Measurements from ENCODE around the gene PYDC1. TPM values are rescaled to one million over a fixed set of nuclear protein-coding genes. Genes with fewer than 3 reads are reported as not detected.
A peak's percentile ranks its signal among the peaks of the same experiment; 100 is the strongest.
"Not testable (repeated sequence)": the region's sequence is repeated elsewhere in the genome, so short reads cannot be mapped to it uniquely, and the experiment has no call there.

The PYDC1 gene
- total RNA-seq, 6 experiments from 2014 or later, result not detected

GRCh38 chr16:31198207-31198882 is 18.6 kb downstream of the PYDC1 start:
- WGBS (ENCODE audit: insufficient coverage, low coverage, low lambda C conversion rate, missing lambda C conversion rate), result 64% methylated on average over 4 of the region's 7 CpGs
- TF ChIP-seq, protein P1, sequence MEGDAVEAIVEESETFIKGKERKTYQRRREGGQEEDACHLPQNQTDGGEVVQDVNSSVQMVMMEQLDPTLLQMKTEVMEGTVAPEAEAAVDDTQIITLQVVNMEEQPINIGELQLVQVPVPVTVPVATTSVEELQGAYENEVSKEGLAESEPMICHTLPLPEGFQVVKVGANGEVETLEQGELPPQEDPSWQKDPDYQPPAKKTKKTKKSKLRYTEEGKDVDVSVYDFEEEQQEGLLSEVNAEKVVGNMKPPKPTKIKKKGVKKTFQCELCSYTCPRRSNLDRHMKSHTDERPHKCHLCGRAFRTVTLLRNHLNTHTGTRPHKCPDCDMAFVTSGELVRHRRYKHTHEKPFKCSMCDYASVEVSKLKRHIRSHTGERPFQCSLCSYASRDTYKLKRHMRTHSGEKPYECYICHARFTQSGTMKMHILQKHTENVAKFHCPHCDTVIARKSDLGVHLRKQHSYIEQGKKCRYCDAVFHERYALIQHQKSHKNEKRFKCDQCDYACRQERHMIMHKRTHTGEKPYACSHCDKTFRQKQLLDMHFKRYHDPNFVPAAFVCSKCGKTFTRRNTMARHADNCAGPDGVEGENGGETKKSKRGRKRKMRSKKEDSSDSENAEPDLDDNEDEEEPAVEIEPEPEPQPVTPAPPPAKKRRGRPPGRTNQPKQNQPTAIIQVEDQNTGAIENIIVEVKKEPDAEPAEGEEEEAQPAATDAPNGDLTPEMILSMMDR (IDR thresholded peaks at IDR 0.05), result no peak
- no peak for TF ChIP-seq POLR2A (IDR thresholded peaks at IDR 0.05)
- no peaks in the 10 kb centered on the region for H3K9me3 ChIP-seq
- DNase-seq (no peak), ATAC-seq (no peak)
- peaks cover 0 to 17% (median 0%) of the 10 kb centered on the region in 4 donors for H3K4me1 ChIP-seq
- H3K36me3 ChIP-seq, result peaks cover 0 to 20% (median 5%) of the 10 kb centered on the region in 4 donors
- intact Hi-C loops (cut with DNase I), result no loop called here
- no peaks in the 10 kb centered on the region for H3K27me3 ChIP-seq
- no peak overlapping the region for H3K27ac ChIP-seq
- no peak overlapping the region for H3K4me3 ChIP-seq

DNA sequence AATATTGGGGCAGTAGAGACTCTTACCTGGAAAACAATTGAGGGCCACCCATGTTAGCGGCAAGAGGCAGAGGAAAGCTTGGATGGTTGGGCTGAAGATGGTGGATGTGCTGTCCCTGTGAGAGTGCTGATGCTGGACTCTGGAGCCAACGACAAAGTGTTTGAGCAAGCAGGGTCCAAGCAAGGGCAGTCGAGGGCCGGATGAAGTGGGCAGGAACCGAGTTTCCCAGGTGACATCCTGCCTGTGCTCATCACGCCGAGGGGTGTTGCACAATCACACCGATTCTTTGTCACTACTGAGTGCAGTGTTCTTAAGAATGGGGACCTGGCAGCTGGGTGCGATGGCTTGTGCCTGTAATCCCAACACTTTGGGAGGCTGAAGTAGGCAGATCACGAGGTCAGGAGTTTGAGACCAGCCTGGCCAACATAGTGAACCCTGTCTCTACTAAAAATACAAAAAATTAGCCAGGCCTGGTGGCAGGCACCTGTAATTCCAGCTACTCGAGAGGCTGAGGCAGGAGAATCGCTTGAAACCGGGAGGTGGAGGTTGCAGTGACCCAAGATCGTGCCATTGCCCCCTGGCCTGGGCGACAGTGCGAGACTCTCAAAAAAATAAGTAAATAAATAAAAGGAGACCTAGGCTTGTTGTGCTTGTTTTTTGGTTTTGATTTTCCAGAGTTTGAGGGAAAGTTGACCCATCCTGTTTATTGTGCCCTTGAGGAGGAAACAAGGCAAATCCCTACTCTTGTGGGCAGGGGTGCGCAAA is 20.4 kb downstream of the PYDC1 start:
- H3K36me3 ChIP-seq, result peaks cover 5 to 37% (median 15%) of the 10 kb centered on the region in 4 donors
- no peaks in the 10 kb centered on the region for H3K27me3 ChIP-seq
- no peak overlapping the region for H3K4me3 ChIP-seq
- no peaks in the 10 kb centered on the region for H3K9me3 ChIP-seq
- WGBS (ENCODE audit: insufficient coverage, low coverage, low lambda C conversion rate, missing lambda C conversion rate), result 66% methylated on average over 16 of the region's 17 CpGs
- H3K27ac ChIP-seq, result no peak overlapping the region
- intact Hi-C loops (cut with DNase I), result no loop called here
- DNase-seq, result no peak
- no peak for TF ChIP-seq POLR2A (IDR thresholded peaks at IDR 0.05)
- TF ChIP-seq, protein P1 (IDR thresholded peaks at IDR 0.05), result no peak
- peaks cover 0 to 8% (median 0%) of the 10 kb centered on the region in 4 donors for H3K4me1 ChIP-seq
- peak in 3 of 4 donors; percentile 28 to 43 (median 33) for ATAC-seq

- 94% methylated on average over 3 of the region's 11 CpGs for WGBS (ENCODE audit: insufficient coverage, low coverage, low lambda C conversion rate, missing lambda C conversion rate)
- H3K4me3 ChIP-seq; ATAC-seq; H3K9me3 ChIP-seq; intact Hi-C loops (cut with DNase I); H3K4me1 ChIP-seq; H3K27ac ChIP-seq; DNase-seq; H3K27me3 ChIP-seq: not testable (repeated sequence)
- peaks cover 8 to 44% (median 21%) of the 10 kb centered on the region in 4 donors for H3K36me3 ChIP-seq
These were observed 21.1 kb downstream of the PYDC1 start for GRCh38 chr16:31195861-31196260.

DNA sequence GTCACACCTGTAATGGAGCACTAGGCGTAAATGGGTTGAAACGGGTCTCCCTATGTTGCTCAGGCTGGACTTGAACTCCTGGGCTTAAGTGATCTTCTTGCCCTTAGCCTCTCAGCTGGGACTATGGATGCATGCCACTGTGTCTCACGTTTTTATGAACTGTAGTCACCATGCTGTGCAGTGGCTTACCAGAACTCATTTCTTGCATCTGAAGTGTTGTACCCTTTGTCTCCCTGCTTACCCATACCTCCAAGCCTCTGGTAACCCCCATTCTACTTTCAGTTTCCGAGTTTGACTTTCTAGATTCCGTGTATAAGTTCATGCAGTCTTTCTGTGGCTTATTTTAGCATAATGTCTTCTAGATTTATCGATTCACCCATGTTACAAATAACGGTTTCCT is 22.0 kb downstream of the PYDC1 start:
- Histone ChIP-seq H3K27me3 (no peaks in the 10 kb centered on the region), H3K36me3 (peaks cover 16 to 53% (median 29%) of the 10 kb centered on the region in 4 donors), H3K9me3 (no peaks in the 10 kb centered on the region), H3K4me1 (no peaks in the 10 kb centered on the region), H3K4me3 (no peak overlapping the region), H3K27ac (no peak overlapping the region)
- TF ChIP-seq, protein P1 (IDR thresholded peaks at IDR 0.05), result no peak
- TF ChIP-seq POLR2A (IDR thresholded peaks at IDR 0.05), result no peak
- intact Hi-C loops (cut with DNase I), result no loop called here
- 84% methylated on average over 4 of the region's 7 CpGs for WGBS (ENCODE audit: insufficient coverage, low coverage, low lambda C conversion rate, missing lambda C conversion rate)
- DNase-seq (no peak), ATAC-seq (no peak)

DNA sequence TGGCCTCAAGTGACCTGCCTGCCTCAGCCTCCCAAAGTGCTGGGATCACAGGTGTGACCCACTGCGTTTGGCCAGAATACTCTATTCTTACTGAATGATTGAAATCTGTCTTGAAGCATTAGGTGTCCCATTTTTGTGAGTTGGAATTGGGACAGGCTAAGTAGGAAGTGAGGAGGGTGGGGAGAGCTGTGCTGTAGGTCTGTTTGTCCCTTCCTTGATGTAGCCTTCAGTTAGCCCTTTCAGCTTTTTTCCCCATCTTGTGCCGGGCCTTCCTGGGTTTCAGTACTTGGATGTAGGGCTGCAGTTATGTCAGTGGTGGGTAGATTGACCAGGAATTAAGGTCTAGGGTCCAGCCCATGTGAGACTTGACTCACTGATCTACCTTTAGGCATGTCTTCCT is 23.1 kb downstream of the PYDC1 start:
- H3K36me3 ChIP-seq, result peaks cover 20 to 64% (median 37%) of the 10 kb centered on the region in 4 donors
- WGBS (ENCODE audit: insufficient coverage, low coverage, low lambda C conversion rate, missing lambda C conversion rate), result 80% methylated on average over 1 of the region's 2 CpGs
- intact Hi-C loops (cut with DNase I), result no loop called here
- no peaks in the 10 kb centered on the region for H3K9me3 ChIP-seq
- no peak for DNase-seq
- no peaks in the 10 kb centered on the region for H3K27me3 ChIP-seq
- TF ChIP-seq, protein P1 (IDR thresholded peaks at IDR 0.05), result no peak
- no peak for TF ChIP-seq POLR2A (IDR thresholded peaks at IDR 0.05)
- ATAC-seq, result no peak
- no peak overlapping the region for H3K27ac ChIP-seq
- H3K4me3 ChIP-seq, result no peak overlapping the region
- no peaks in the 10 kb centered on the region for H3K4me1 ChIP-seq
